C4-2B (cell line): ENCODE measurements around the gene G6PD.

ENCODE experiments used
- ZFX ChIP-seq: fragments of 450-650 bp; IDR thresholded peaks from 2 replicates; pipeline ENCODE4 v1.6.1; 2017
- TF ChIP-seq, protein P1 (sequence below): fragments of 450-650 bp; conservative IDR thresholded peaks from 2 replicates; pipeline ENCODE4 v1.5.1; 2017; ENCODE audit warnings: mild to moderate bottlenecking

DNA sequence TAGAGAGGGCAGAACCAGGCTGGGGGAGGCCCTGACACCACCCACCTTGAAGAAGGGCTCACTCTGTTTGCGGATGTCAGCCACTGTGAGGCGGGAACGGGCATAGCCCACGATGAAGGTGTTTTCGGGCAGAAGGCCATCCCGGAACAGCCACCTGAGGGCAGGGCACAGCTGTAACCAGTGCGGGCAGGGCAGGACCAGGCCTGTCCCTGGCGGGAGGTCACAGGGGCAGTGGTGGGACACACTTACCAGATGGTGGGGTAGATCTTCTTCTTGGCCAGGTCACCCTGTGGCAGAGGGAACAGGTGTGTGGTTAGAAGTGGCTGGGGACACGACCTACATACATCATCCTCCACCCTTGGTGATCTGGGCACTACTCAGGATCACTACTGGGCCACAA lies 10.8 kb downstream of the G6PD start:
- TF ChIP-seq, protein P1, sequence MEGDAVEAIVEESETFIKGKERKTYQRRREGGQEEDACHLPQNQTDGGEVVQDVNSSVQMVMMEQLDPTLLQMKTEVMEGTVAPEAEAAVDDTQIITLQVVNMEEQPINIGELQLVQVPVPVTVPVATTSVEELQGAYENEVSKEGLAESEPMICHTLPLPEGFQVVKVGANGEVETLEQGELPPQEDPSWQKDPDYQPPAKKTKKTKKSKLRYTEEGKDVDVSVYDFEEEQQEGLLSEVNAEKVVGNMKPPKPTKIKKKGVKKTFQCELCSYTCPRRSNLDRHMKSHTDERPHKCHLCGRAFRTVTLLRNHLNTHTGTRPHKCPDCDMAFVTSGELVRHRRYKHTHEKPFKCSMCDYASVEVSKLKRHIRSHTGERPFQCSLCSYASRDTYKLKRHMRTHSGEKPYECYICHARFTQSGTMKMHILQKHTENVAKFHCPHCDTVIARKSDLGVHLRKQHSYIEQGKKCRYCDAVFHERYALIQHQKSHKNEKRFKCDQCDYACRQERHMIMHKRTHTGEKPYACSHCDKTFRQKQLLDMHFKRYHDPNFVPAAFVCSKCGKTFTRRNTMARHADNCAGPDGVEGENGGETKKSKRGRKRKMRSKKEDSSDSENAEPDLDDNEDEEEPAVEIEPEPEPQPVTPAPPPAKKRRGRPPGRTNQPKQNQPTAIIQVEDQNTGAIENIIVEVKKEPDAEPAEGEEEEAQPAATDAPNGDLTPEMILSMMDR: no peak
- no peak for TF ChIP-seq ZFX
